ENCODE measurements around the gene APOBR.
"Not testable (repeated sequence)": the region's sequence is repeated elsewhere in the genome, so short reads cannot be mapped to it uniquely, and the experiment has no call there.

APOBR gene

DNA sequence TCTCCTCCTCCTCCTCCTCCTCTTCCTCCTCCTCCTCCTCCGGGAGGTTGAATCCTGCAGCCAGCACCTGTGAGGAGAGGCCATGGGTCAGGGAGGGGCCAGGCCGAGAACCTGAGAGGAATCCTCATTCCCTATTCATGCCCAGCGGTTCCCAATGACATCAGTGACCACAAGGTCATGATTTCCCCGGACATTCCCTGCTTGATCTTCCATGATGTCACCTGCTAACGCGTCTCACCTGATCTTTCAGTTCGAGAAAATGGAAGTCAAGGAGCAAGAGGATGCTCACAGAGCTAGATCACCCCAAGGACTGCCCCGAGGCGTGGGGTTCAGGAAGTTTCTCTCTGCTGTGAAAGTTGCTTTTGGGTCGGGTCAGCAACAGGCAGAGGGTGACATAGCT, 5.4 kb downstream of the APOBR start:
- no peak for DNase-seq

DNA sequence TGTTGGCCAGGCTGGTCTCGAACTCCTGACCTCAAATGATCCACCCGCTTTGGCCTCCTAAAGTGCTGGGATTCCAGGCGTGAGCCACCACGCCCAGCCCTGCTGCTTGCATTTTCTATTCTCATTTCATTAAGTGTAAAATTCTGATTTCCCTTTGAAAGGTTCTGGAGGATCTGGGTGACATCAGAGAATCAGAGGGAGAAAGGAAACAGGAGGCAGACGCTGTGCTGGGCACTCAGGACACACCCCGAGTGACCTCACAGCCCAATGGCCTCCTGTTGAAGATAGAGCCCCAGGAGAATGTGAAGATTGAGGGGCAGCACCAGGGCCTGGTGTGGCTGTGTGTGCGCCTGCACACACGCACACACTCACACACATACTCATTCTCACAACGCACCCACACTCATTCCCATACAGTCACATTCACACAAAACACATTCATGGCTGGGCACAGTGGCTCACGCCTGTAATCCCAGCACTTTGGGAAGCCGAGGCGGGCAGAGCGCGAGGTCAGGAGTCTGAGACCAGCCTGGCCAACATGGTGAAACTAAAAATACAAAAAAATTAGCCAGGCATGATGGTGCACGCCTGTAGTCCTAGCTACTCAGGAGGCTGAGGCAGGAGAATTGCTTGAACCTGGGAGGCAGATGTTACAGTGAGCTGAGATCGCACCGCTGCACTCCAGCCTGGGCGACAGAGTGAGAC, 6.2 kb downstream of the APOBR start:
- DNase-seq = not testable (repeated sequence)

DNA sequence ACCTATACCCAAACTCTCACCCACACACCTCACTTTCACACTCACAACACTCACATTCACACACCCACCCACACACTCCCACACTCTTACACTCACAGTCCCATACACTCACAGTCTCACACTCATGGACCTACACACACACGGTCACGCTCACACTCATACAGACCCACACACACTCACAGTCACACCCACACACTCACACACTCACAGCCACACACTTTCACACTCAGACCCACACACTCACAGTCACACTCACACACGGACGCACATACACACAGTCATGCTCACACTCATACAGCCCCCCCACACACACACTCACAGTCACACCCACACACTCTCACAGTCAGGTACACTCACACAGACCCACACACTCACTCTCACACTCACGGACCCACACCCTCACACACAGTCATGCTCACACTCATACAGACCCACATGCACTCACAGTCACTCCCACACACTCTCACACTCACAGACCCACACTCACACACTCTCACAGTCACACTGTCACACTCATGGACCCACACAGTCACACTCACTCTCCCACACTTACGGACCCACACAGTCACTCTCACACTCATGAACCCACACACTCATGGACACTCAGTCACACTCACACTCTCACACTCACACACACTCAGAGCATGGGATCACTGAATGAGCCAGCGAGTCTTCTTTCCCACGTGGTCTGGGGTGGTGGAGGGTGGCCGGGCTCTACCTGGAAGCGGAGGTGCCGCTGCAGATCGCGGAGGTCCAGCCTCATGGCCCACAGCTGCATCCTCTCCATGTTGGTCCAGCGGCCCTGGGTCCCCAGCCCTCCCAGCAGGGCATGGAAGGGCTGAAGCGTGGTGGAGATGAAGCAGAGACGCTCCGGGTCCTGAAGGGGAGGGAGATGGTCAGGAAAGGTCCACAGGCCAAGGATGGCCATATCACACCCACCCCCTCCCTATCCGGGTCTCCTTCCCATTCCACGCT, 7.1 kb downstream of the APOBR start:
- DNase-seq = no peak

DNA sequence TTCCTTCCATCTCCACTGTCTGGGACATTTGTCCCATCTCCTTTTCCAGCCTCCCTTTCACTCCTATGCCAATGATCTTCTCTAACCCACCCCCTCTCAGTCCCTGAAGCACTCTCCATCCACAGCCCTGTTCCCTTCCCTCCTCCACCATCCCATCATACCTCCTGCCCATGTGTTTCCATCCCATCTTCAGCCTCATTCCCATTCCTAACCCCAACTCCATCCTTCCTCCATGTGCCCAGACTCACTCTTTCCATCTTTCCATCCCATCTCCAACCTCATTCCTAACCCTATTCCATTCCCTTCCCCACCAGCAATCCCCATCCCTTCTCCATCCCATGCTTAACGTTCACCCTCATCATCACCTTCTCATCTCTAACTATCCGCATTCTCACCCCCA, 7.8 kb downstream of the APOBR start:
- no peak for DNase-seq

DNA sequence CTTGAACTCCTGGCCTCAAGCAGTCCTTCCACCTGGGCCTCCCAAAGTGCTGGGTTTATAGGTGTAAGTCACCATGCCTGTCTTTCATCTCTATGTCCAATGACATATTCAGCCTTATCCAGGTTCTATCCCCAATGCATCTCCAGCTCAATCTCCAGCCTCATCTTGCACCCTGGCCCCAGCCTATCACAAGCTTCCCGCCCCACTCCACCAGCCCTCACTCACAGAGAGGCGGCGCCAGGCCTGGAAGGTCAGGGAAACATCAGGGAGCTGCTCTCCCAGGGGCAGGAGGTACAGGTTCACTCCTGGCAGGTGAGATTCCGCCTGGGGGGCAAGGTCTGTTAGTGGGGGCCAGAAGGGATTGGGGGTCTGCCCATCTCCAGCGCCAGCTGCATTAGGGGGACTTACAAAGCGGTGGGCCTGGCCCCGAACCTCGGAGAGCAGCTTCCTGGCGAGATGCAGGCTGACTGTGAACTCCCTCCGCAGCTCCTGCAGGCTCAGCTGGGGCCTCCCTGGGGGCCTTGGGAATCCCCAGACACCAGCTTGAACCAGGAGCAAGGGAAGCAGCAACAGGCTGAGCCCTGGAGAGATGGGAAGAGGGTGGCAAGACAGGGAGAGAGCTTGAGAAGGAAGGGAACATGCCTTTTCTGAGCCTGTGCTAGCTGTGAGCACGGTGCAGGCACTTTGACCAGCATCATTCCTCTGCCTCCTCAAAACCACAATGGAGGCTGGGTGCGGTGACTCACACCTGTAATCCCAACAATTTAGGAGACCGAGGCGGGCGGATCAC, 9.2 kb downstream of the APOBR start:
- no peak for DNase-seq

DNA sequence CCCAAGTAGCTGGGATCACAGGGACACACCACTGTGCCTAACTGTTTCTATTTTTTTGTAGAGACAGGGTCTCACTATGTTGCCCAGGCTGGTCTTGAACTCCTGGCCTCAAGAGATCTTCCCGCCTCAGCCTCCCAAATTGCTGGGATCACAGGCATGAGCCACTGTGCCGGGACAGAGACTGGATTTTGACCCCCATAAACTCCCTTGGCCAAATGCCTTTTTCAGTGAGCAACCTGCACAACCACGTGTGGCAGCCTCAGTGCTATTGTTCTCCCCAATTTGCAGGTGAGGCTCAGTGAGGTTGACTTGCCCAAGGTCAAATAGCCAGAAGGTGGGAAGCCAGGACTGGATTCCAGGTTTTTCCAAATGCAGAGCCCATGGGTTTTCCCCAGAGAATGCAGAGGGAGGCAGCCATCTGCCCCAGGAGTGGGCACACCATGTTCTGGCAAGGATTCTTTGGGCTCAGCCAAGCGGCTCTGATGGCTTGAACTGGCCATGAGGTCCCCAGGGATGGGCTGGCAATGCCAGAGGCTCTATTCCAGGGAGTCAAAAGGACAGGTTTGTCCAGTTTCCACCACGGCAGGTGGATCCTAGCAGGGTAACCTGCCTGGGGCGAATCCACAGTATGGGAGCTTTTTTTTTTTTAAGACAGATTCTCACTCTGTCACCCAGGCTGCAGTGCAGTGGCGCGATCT, 10.4 kb downstream of the APOBR start:
- DNase-seq = no peak

DNA sequence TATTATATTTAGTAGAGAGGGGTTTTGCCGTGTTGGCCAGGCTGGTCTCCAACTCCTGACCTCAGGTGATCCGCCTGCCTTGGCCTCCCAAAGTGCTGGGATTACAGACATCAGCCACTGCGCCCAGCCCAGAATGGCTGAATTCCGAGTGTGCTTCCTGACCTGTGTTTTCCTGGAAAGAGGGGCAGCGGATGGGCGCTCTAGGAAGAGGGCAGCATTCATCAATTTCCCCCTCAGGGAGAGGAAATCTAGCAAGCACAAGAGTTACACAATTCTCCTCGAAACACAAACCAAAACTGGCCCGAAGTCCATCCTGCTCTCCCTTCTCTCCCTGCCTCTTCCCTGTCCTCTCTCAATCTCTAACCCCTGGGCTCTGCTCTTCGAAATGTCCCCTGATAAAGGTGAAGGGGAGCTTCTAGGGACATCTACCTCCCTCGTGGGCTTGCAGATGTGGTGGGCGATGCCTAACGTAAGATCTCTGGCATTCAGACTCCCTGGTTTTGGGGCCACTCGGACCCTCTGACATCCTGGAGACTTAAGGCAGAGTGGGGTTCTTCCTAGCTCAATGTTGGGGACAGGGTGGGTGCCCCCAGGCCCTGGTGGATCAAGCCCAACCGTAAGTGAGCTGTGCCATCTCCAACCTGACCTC, 11.2 kb downstream of the APOBR start:
- no peak for DNase-seq

DNA sequence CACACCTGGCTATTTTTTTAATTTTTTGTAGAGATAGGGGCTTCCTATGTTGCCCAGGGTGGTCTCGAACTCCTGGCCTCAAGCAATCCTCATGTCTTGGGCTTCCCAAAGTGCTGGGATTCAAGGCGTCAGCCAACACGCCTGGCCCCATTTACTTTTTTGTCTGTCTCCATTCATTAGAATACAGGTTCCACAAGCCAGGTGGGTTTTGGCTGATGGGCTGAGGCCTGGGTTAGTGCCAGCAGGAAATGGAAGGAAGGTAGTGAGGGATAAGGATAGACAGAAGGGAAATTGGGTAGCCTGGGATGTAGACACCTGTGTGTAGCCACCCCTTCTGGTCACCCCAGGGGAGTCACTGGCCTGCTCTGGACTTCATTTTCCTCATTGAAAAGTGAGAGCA, 16.6 kb downstream of the APOBR start:
- no peak for DNase-seq

DNA sequence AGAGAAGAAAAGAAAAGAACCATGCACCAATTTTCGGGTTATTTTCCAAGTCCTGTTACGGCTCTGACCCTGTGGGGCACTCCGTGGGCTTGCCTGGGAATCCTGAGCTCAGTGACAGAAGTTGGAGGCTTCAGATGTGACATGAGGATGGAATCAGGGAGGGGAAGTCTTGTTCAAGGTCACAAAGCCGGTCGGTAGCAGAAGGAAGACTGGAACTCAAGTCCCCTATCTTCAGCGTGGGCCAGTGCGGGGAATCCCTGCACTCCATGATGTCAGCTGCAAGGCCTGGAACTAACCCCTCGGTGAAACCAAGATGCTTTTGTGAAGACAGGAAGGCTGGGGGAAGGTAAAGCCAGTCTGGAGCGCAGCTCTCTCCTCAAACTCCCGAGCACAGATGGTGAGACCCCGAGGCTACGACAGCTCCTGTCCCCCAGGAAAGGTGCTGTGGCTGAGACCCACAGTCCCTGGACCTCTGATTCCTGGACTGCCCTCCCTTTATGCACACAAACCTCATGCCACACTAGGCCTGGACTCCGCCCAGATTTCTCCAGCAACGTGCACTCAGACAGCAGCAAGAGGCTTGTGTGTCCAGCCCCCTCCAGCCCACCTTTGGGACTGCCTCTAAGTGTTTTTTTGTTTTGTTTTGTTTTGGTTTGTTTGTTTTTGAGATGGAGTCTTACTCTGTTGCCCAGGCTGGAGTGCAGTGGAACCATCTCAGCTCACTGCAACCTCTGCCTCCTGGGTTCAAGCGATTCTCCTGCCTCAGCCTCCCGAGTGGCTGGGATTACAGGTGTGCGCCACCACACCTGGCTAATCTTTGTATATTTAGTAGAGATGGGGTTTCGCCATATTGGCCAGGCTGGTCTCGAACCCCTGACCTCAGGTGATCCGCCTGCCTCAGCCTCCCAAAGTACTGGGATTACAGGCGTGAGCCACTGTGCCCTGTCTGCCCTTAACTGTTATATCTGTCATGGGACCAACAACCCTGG, 17.7 kb downstream of the APOBR start:
- no peak for DNase-seq

DNA sequence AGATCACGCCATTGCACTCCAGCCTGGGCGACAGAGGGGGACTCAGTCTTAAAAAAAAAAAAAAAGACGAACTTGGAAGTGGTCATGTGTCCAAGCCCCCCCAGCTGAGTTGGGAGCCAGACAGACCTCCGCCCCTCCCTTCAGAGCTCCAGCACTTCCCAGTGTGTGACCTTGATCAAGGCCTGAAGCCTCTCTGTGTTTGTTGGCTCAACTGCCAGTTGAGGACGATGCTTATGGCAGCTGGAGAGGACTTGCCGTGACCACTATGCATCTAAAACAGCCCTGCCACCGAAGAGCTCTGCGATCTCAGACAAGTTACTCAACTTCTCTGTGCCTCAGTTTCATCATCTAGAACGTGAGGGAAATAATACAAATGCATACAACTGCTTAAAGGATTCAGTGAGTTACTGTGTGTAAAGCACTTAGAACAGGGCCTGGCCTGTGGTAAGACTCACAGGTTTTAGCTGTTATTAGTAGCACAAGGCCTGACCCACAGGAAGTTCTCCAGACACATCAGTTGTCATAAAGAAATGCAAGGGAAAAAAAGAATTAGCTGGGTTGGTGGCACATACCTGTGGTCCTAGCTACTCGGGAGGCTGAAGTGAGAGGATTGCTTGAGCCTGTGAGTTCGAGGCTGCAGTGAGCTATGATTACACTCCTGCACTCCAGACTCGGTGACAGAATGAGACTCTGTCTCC, 19.2 kb downstream of the APOBR start:
- DNase-seq = no peak

DNA sequence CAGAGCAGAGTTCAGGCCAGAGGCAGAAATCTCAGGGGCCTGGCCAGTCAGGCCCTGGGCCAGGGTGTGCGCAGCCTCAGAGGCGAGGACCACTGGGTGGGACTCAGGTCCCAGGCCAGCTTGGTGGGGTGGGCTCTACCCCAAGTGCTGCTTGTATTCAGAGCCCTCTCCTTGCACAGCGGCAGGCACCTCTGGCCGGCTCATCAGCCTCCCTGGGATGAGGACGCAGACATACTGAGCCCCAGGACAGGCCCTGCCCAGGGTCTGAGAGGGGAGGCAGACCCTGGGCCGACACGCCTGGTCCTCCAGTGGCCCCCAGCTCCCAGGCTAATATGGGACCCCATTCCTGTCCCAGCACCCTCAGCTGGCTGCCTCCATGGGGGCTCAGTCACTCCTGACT, 19.8 kb downstream of the APOBR start:
- DNase-seq = no peak

DNA sequence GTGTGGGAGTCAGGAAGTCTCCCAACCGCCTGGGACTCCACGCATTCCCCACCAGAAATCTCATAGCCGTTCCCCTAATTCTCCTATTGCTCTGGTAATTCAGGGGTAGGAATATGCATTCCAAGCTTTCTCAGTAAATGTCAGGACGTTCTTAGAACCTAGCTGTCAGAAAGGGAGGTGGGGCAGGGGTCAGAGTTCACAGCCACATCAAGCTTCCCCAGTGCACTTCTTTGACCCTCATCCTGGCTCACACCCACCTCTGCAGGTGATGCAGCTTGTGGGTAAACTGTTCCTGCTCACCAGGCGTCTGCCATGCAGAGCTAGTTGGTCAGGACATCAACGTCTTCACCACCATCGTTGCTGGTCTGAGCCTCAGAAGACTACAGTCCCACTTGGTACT, 26.2 kb downstream of the APOBR start:
- DNase-seq = no peak

DNA sequence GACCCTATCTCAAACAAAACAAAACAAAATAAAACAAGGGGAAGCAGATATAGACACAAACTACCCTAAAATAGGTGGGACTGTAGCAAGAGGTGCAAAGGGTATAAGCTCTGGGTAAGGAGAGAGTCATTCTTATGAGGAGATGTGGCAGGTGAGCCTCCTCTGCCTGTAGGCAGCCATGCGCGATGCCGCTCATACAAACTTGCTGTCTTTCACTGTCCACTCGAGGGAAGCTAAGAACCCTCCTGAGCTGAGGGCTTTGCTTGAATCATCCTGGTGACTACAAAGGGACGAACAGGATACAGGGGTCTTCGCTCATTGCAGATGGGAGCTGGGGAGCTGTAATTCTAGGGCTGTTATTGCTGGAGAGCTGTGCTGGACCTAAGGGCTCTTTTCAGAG, 27.0 kb downstream of the APOBR start:
- no peak for DNase-seq

DNA sequence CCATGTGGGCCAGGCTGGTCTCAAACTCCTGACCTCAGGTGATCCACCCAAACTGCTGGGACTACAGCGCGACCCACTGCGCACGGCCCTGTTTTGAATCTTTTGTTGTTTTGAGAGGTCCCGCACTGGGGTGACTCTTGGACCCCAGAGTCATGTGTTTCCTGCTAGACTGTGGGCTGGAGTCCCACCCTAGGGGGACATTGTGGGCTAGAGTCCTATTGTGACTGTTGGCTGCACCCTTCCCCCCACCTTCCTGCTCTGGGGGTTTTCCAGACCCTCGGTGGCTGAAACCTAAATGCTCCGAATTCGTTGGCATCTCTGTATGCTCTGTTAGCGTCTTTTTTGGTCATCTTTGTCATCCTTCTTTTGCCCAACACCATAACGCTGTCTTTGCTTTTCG, 28.3 kb downstream of the APOBR start:
- no peak for DNase-seq

DNA sequence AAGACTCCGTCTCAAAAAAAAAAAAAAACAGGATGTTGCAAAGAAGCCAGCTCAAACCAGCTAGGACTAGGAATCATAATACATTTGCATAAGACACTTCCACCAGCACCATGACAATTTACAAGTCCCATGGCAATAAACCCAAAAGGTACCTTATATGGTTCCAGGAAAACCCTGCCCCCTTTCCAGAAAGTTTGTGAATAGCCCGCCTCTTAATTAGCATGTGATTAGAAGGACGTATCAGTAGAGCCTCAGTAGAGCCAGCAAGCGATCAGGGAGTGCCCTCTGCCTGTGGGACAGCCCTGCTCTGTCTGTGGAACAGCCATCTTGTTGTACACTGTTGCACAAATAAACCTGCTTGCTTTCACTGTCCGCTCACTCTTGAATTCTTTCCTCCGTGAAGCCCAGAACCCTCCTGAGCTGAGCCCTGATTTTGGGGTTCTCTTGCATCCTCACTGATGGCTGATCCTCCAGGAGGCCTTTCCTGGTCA, 30.3 kb downstream of the APOBR start:
- DNase-seq = no peak

DNA sequence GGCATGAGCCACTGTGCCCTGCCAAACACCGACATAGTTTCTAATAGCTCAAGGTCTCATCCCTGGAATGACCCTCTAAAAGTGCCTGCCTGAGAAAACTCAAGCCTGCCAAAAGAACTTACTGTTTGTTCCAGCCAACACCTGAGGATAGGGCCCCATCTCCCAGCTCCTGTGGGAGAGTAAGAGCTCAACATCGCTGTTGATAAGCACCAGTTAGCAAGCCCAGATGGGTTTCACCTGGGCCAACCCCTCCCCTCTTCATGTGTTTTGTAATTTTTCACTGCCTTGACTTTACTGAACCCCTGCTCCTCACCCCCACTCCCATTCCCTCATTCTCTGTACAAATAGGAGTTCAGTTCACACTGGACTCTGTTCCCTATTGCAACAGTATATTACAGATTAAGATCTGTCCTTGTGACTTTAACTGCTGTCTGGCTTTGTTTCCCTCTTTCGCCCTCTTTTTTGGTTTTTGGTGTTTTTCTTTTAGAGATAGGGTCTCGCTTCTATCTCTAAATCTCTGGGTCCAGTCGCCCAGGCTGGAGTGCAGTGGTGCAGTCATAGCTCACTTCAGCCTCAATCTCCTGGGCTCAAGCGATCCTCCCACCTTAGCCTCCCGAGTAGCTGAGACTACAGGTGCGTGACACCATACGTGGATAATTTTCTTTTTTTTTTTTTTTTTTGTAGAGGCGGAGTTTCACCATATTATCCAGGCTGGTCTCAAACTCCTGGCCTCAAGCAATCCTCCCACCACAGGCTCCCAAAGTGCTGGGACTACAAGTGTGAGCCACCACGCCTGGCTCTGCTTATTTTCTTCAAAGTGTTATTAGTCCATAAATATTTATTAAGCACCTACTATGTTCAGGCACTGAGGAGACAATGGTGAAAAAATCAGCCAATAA, 32.0 kb downstream of the APOBR start:
- no peak for DNase-seq

DNA sequence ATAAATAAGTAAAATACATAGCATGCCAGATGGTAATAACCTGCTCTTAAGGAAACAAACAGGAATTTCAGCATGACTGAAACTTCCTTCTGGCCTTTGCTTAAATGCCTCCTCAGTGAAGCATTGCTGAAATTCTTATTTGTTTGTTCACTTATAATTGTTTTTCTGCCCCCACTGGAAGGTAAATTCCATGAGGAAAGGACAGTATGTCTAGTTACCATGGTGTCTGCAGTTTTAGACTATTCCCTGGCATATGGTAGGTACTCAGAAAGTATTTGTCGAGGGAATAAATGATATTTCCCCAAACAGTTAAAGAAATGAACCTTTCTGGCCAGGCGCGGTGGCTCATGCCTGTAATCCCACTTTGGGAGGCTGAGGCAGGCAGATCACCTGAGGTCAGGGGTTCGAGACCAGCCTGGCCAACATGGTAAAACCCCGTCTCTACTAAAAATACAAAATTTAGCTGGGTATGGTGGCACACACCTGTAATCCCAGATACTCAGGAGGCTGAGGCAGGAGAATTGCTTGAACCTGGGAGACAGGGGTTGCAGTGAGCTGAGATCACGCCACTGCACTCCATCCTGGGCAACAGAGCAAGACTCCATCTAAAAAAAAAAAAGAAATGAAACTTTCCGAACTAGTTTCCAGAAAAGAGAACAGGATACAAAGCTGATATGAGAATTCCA, 32.8 kb downstream of the APOBR start:
- not testable (repeated sequence) for DNase-seq

DNA sequence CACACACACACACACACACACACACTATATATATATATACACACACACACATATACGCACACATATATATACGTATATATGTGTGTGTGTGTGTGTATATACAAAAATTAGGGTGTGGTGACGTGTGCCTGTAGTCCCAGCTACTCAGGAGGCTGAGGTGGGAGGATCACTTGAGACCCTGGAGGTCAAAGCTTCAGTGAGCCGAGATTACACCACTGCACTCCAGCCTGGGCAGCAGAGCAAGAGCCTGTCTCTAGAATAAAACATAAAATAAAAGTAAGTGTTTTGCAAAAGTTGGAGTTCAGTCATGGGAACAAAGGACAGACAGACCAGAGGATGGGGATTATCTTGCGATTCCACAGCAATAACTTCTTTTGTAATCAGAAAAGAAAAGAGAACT, 33.5 kb downstream of the APOBR start:
- no peak for DNase-seq

All from EL (cell line).